HFF-Myc (cell line): ENCODE data around the gene GART.

Source experiments
- DNase-seq: peaks from one replicate; pipeline ENCODE4 v3.0.0-alpha.2; 2011; ENCODE audit warnings: low read depth; ENCODE audit errors: extremely low read depth
- H3K4me3 ChIP-seq: replicated peaks from 2 replicates; pipeline ENCODE4 v1.5.1; 2011; ENCODE audit warnings: low read depth, mild to moderate bottlenecking, control low read depth, low read length
- TF ChIP-seq, protein P1 (sequence below): IDR thresholded peaks from 2 replicates; pipeline ENCODE4 v1.5.1; 2012; ENCODE audit warnings: mild to moderate bottlenecking, low read depth, low read length, control low read depth; ENCODE audit errors: missing control alignments

Gene GART

DNA sequence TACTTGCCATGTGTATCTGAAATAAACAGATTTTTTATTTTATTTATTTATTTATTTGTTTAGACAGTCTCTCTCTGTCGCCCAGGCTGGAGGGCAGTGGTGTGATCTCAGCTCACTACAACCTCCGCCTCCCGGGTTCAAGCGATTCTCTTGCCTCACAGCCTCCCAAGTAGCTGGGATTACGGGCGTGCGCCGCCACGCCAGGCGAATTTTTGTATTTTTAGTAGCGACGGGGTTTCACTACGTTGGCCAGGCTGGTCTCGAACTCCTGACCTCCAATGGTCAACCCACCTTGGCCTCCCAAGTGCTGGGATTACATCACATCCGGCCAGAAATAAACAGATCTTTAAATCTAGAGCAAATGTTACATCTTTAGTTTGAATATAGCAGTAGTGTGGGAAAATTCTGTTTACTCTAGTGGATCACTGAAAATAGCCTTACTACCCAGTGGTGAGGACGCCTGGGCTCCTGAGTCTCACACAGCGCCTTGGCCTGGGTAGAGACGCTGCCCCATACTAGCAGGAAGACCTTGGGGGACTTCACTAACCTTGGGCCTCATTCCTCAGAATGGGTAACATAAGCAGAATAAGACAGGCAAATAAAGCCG, 709 bp downstream of the GART start:
- peak overlapping the region; percentile 56 for H3K4me3 ChIP-seq
- TF ChIP-seq, protein P1, sequence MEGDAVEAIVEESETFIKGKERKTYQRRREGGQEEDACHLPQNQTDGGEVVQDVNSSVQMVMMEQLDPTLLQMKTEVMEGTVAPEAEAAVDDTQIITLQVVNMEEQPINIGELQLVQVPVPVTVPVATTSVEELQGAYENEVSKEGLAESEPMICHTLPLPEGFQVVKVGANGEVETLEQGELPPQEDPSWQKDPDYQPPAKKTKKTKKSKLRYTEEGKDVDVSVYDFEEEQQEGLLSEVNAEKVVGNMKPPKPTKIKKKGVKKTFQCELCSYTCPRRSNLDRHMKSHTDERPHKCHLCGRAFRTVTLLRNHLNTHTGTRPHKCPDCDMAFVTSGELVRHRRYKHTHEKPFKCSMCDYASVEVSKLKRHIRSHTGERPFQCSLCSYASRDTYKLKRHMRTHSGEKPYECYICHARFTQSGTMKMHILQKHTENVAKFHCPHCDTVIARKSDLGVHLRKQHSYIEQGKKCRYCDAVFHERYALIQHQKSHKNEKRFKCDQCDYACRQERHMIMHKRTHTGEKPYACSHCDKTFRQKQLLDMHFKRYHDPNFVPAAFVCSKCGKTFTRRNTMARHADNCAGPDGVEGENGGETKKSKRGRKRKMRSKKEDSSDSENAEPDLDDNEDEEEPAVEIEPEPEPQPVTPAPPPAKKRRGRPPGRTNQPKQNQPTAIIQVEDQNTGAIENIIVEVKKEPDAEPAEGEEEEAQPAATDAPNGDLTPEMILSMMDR, result no peak
- DNase-seq, result no peak

DNA sequence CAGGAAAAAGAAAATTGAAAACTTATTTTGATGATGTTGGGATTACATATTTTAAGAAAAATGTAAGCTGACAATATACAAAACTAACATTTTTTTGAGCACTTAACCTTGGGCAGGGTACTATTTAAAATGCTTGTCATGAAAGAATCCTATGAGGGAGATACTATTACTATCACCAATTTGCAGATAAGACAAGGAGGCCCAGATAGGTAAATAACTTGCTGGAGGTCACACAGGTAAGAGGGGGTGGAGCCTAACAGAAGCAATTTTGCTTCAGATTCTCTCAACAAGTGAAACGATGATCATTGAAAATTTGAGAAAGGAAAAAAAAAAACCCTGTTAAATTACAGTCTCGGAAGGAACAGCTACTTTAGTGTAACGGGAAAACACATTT, 1.2 kb downstream of the GART start:
- peak overlapping the region; percentile 56 for H3K4me3 ChIP-seq
- no peak for DNase-seq
- TF ChIP-seq, protein P1, result no peak

DNA sequence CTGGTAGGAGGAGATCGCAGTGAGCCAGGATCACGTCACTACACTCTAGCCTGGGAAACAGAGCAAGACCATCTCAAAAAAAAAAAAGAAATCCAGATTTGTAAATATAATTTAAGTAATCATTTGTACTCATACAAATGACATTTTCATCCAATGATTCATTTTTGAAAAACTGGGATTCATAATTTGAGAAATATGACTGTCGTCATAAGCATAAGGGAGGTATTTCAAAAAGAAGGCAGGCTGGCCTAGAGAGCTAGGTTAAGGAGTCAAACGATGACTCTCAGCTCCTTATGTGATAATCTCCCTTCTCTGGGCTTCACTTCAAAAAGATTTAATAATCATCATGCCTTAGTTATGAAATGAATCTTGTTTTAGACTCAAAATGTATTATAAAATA, 2.3 kb downstream of the GART start:
- TF ChIP-seq, protein P1, result no peak
- H3K4me3 ChIP-seq, result peak overlapping the region; percentile 56; the same call in 1 of the 2 replicates
- no peak for DNase-seq

DNA sequence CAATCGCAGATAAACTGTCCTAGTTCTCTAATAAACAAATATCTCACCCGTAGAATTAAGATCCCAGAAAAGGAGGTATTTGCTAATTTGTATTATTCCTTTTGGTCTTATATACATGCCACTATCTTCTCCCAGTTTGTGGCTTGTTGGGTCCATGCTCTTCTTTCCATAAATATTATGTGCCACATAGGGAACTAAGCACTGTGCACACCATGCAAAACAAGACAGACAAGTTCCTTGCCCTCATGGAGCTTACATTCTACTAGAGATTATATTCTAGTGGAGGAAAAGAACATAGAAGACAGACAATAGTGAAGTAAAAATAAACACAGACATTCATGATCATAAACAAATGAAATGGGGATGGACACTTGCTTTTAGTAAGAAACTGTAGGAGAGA, 4.7 kb downstream of the GART start:
- TF ChIP-seq, protein P1, result no peak
- DNase-seq, result no peak

DNA sequence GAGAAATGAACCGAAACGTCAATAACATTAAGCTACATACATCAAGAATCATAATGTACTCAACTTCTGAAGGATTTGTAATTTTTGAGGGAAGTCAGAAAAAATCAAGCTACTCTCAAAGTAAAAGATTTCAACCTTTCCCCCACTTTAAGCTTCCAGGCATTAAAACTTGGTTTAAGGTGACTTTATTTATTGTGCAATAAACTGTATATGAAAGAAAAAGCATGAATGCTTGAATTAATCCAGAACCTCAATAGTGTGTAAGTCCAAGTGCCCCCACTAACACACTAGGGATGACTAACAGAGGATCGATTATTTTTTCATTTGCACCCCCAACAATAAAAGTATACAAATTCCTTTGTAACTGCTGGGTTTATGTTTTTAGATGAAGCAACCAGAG, 10.9 kb downstream of the GART start:
- TF ChIP-seq, protein P1, result no peak
- no peak for DNase-seq
- H3K4me3 ChIP-seq, result no peak overlapping the region

More for the DNA sequence above, 4.7 kb downstream of the GART start:
- H3K4me3 ChIP-seq, result no peak overlapping the region

DNA sequence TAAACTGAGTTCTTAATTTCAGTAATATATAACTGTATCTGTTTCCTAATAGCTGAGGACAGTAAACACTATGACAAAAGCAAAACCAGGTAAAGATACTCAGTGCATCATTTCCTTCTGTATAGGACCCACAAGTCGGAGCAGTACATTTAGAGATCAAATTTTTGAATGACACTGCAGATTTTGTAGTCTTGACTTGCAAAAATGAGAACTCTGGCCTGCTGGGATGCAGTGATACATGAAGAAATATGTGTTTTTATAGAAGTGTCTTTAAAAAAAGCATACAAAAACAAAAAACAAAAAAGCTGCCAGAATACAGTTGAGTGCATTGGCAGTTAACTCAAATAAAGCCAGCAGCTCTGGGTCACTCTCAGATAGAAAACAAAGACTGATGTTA, 19.0 kb downstream of the GART start:
- H3K4me3 ChIP-seq, result no peak overlapping the region
- TF ChIP-seq, protein P1, result no peak
- DNase-seq, result no peak
